Measurements from ENCODE around the gene LRRC15. TPM values are rescaled to one million over a fixed set of nuclear protein-coding genes. Genes with fewer than 3 reads are reported as not detected.

Gene LRRC15
- polyA plus RNA-seq, 12 donors = 0.08 to 1.1 (median 0.38) TPM; not detected in 2

GRCh38 chr3:194336601-194337355, 32.8 kb downstream of the LRRC15 start:
- no peak for DNase-seq

DNA sequence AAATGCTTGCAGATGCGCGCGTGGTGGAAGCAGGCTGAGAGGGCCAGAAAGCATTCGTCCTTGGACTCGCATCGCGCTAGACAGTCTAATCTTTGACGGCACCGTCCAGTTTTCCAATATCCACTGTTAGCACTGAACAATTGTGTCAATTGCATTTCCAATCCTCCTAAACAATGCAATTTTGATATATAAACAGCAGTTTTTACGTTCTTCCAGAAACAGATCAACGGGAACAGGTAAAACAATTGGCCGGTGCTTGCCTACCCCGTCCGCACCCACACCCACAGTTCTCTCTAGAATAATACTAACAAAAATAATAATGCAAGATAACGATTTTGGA, 35.6 kb downstream of the LRRC15 start:
- no peak for DNase-seq

DNA sequence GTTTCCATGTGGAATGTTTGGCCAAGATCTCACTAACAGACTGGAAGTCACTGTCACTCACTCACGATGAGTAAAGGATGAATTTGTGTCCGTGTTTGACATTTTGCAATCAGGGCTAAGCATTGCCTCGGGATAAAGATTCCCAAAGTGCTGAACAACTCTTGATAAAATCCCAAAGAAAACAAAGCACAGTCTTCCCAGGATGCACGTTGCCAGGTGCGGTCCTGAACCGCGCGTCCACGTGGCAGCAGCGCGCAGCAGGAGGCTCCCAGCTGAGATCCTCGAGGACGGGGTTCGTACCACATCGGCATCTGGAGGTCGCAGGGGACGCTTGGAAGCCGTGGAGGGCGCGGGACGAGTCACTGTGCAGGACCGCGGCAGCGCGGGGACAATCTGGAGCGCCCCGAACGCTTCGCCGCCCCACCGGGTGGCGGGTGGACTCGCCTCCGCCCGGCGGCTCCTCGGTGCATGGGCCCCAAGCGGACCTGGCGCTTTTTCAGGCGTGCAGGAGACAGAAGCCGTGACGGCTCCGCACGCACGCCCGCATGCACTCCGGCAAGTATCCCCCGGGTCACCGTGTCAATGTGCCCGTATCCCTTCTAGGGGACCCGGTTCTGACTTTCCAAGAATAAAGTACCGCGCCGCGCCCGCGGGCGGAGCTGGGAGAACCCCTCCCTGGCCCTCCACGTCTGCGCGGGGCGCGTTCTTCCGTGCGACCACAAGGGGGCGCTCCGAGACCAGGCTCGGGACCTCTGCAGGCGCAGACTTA, 36.1 kb downstream of the LRRC15 start:
- DNase-seq = peak; percentile 93

DNA sequence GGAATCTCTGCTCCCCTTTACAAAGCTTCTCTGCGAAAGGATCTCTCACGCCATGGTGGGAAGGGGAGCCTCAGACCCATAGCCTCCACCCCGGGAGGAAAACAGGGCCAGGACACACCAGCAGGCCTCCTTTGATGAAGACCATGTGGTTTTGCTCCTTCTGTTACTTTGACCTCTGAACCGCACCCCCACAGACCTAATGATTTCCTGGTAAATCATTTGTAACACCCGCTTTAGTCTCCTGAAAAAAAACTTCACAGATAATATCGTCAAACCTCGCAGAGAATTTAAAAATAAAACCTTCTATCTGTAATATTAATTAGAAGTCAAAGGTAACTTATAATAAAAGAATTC, 36.7 kb downstream of the LRRC15 start:
- DNase-seq = no peak

DNA sequence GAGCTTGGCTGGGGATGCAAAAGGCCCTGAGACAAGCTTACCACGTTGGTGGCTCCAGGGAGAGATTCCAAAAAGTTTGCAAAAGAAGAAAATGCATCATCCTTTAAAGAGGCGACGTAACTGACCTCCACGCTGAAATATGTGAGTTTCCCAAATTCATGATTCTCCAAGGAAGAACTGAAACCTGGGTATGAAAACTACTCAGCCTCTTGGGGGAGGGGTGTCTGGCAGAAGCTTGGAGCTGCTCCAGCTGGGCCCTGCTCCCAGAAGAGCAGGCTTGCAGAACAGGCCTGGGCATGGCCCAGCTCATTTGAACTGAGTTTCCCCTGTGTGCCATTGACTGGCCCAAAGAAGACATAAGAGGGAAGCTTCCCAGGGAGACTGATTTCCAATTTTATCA, 39.0 kb downstream of the LRRC15 start:
- DNase-seq = no peak

GRCh38 chr3:194330160-194330559, 39.4 kb downstream of the LRRC15 start:
- DNase-seq = no peak

GRCh38 chr3:194329583-194329965, 40.0 kb downstream of the LRRC15 start:
- DNase-seq = no peak

- no peak for DNase-seq
These were observed 40.5 kb downstream of the LRRC15 start for GRCh38 chr3:194328942-194329582.

- DNase-seq = no peak
These were observed 41.4 kb downstream of the LRRC15 start for GRCh38 chr3:194328053-194328657.

DNA sequence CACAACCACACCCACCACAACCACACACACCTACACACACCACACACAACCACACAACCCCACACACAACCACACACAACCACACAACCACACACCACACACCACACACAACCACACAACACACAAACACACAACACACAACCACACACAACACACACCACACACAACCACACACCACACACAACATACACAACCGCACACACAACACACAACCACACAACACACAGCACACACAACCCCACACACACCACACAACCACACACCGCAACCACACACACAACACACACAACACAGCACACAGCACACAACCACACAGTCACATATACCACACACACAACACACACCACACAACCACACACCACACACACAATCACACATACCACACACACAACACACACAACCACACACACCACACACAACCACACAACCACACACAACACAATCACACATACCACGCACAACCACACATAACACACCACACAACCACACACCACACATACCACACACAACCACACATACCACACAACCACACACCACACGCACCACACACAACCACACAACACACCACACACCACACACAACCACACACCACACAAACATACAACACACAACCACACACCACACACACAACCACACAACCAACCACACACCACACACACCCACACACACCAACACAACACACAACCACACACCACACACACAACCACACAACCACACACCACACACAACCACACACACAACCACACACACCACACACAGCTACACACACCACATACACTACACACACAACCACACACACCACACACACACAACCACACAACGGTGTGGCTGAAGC, 42.1 kb downstream of the LRRC15 start:
- no peak for DNase-seq

DNA sequence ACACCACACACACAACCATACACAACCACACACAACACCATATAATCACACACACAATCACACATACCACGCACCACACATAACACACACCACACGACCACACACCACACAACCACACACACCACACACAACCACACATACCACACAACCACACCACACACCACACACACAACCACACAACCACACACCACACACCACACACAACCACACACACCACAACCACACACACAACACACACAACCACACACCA, 42.6 kb downstream of the LRRC15 start:
- DNase-seq = no peak

DNA sequence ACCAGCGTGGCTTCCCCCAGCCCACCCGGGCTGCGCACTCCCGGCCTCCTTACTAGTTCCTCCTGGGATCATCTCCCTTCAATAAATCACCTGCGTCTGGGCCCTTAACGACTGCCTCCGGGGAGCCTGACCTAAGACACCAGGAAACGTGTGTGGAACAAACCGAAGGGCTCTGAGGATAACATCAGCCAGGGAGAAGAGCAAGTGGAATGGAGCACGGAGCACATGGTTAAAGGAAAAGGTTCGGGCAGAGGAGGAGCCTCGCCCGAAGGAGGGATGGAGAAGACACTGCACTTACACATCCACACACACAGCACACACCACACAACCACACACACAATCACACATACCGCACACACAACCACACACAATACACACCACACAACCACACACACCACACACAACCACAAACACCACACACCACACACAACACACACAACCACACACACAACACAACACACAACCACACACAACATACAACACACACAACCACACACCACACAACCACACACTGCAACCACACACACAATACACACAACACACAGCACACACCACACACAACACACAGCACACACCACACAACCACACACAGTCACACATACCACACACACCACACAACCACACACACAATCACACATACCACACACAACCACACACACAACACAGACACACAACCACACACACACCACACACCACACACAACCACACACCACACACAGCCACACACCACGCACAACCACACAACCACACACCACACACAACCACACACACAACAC, 43.2 kb downstream of the LRRC15 start:
- no peak for DNase-seq

- DNase-seq = no peak
These were observed 44.0 kb downstream of the LRRC15 start for GRCh38 chr3:194325424-194326153.

DNA sequence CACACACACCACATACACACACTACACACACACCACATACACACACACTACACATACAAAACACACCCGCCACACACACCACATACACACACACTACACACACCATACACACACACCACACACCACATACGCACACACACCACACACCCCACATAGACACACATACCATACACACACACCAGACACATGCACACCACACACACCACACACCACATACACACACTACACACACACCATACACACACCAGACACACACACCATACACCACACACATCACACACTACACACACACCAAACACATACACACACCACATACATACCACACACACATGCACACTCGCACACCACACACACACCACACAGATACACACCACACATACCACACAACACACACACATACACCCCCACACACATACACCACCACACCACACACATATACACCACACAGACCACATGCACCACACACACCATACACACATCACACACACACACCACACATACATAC, 44.7 kb downstream of the LRRC15 start:
- no peak for DNase-seq

- no peak for DNase-seq
These were observed 45.5 kb downstream of the LRRC15 start for GRCh38 chr3:194323785-194324735.

DNA sequence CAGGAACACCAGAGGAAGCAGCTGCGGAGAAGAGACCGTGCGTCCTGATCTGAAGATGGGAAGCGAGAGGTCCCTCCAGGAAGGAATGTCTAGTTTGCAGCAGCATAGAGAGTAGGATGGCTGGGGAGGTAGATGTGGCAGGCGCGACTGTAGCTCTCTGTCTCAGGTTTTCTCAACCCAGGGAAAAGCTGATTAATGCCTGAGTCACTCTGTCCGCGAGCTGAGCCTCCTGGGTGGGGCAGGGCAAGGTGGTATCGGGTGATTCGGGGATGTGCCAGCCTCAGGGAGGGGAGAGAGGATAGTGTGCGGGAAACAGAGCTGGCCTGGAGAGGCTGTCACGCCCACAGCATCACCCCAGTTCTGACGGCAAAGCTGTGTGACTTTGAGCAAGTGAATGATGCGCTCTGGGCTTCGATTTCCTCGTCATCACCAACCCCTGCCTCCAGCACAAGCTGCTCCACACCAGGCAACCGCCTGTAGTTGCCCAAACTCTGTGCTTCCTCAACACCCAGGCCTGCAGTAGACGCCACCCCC, 46.8 kb downstream of the LRRC15 start:
- DNase-seq = no peak

DNA sequence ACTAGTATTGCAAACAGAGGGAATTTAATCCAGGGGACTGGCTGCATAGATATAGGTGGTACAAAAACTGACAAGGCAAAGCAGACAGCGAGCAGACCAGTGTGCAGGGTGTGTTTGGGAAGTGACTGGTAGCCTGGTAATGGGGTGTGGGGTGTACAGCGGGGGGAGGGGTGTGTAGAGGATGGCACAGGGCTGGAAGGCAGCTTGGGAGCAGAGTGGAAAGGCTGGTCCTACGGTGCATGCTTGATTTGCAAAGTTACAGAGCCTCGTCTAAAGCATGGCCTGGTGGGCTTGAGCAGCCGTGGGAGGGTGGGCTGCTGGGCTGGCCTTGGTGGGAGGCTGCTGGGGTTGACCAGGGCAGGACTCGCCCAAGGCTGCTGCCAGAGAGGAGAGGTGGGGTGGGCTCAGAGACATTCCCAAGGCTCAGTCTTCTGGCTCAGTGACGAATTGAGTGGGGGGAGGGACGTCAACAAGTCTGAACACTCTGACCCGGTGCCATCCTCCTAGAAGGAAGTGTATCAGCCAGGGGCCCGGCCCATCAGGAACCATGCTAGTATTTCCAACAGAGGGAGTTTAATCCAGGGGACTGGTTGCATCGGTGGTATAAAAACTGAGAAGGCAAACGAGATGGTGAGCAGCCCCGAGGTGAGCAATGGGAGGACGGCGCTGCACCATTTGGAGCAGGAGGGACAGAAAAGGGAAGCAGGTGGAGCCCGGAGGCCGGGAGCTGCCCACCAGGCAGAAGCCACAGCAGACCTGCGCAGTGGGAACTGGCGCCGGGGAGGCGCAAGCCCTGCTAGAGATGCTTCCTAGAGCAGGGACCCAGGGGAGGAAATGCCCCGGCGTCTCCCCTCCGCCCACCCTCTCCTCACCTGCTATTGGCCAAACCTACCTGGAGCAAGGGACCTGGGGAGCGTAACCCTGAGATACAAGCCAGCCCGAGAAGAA, 47.6 kb downstream of the LRRC15 start:
- DNase-seq = no peak
